HG03521 (cell line): Measurements from ENCODE around the gene SH2D6.
"Not testable (repeated sequence)": the region's sequence is repeated elsewhere in the genome, so short reads cannot be mapped to it uniquely, and the experiment has no call there.

Experiments
- ATAC-seq: cut with Tn5 transposase; IDR thresholded peaks from one replicate; pipeline ENCODE4 v1.9.1; 2021; ENCODE audit warnings: mild to moderate bottlenecking, moderate library complexity; ENCODE audit not compliant: unreplicated experiment

SH2D6 gene

GRCh38 chr2:85397925-85398331, 20.6 kb upstream of the SH2D6 start:
- ATAC-seq, result no peak

GRCh38 chr2:85398426-85399182, 19.9 kb upstream of the SH2D6 start:
- ATAC-seq, result no peak

GRCh38 chr2:85399183-85399455, 19.4 kb upstream of the SH2D6 start:
- ATAC-seq, result no peak

GRCh38 chr2:85400023-85400422, 18.5 kb upstream of the SH2D6 start:
- no peak for ATAC-seq

- ATAC-seq, result no peak
These were observed 17.7 kb upstream of the SH2D6 start for GRCh38 chr2:85400541-85401463.

- ATAC-seq, result no peak
These were observed 17.1 kb upstream of the SH2D6 start for GRCh38 chr2:85401464-85401805.

GRCh38 chr2:85401844-85402243, 16.7 kb upstream of the SH2D6 start:
- ATAC-seq, result no peak

- peak; percentile 49 for ATAC-seq
These were observed 13.1 kb upstream of the SH2D6 start for GRCh38 chr2:85405201-85406059.

- ATAC-seq, result peak; percentile 45
These were observed 8.5 kb upstream of the SH2D6 start, which contains the start of gene CAPG for GRCh38 chr2:85409845-85410583. TSS of gene CAPG (minus strand) at chr2:85410366. CDS start at chr2:85402145, 8,221 bp downstream.

GRCh38 chr2:85410584-85411404, 7.7 kb upstream of the SH2D6 start:
- no peak for ATAC-seq

- no peak for ATAC-seq
These were observed 7.1 kb upstream of the SH2D6 start for GRCh38 chr2:85411405-85411748.

GRCh38 chr2:85413592-85414420, 4.7 kb upstream of the SH2D6 start:
- ATAC-seq, result no peak

GRCh38 chr2:85414421-85414759, 4.1 kb upstream of the SH2D6 start:
- not testable (repeated sequence) for ATAC-seq

GRCh38 chr2:85414761-85415553, 3.6 kb upstream of the SH2D6 start:
- no peak for ATAC-seq

GRCh38 chr2:85415980-85416650, 2.4 kb upstream of the SH2D6 start:
- ATAC-seq, result no peak

GRCh38 chr2:85419009-85419675, 628 bp downstream of the SH2D6 start:
- ATAC-seq, result no peak
